DND-41 (cell line): ENCODE measurements around the gene SLC6A4.

Source experiments
- ATAC-seq: fragments of 200-7000 bp; cut with Tn5 transposase; 3 replicates; pipeline ENCODE4 v1.9.1; 2021; ENCODE audit warnings: low read depth; ENCODE audit not compliant: insufficient read depth
- DNase-seq: peaks from one replicate; pipeline ENCODE4 v3.0.0-alpha.2; 2020
- H2AFZ ChIP-seq: 2 replicates; pipeline ENCODE4 v1.6.0; 2012; ENCODE audit warnings: low read depth, low read length
- H3K27ac ChIP-seq: 2 replicates; pipeline ENCODE4 v1.5.1; 2012; ENCODE audit warnings: low read length, inconsistent platforms
- H3K27me3 ChIP-seq: fragments of 200-600 bp; sonication (generic); 2 replicates; pipeline ENCODE4 v1.6.0; 2012; ENCODE audit warnings: low read length, mild to moderate bottlenecking, inconsistent platforms; ENCODE audit not compliant: insufficient read depth, poor library complexity
- H3K36me3 ChIP-seq: 2 replicates; pipeline ENCODE4 v1.5.1; 2012; ENCODE audit warnings: low read length, inconsistent platforms; ENCODE audit not compliant: insufficient read depth
- H3K4me1 ChIP-seq: 2 replicates; pipeline ENCODE4 v1.5.1; 2012; ENCODE audit warnings: mild to moderate bottlenecking, low read length; ENCODE audit not compliant: insufficient read depth
- H3K4me2 ChIP-seq: 2 replicates; pipeline ENCODE4 v1.6.0; 2012; ENCODE audit warnings: mild to moderate bottlenecking, moderate library complexity, low read length, inconsistent platforms; ENCODE audit not compliant: insufficient read depth
- H3K4me3 ChIP-seq, 2 experiments: fragments of 200-600 bp in 1 of 2; shearing (Covaris generic) in 1 of 2; 2 replicates each; pipeline ENCODE4 v1.5.1; 2012 to 2016; ENCODE audit warnings: inconsistent platforms in 2 of 2, low read length in 2 of 2, mild to moderate bottlenecking in 2 of 2, low read depth in 1 of 2, moderate library complexity in 1 of 2
- H3K79me2 ChIP-seq: 2 replicates; pipeline ENCODE4 v1.6.0; 2012; ENCODE audit warnings: low read length, inconsistent platforms; ENCODE audit not compliant: insufficient read depth
- H3K9ac ChIP-seq: 2 replicates; pipeline ENCODE4 v1.6.0; 2012; ENCODE audit warnings: low read depth, mild to moderate bottlenecking, inconsistent platforms, low read length, moderate library complexity
- H3K9me3 ChIP-seq: 2 replicates; pipeline ENCODE4 v1.5.1; 2012; ENCODE audit warnings: low read length, moderate library complexity, mild to moderate bottlenecking, inconsistent platforms; ENCODE audit not compliant: insufficient read depth, severe bottlenecking
- H4K20me1 ChIP-seq: 2 replicates; pipeline ENCODE4 v1.6.0; 2012; ENCODE audit warnings: low read length; ENCODE audit not compliant: insufficient read depth
- CTCF ChIP-seq: IDR thresholded peaks from 2 replicates; pipeline ENCODE4 v1.5.1; 2012; ENCODE audit warnings: borderline replicate concordance, low read length, moderate library complexity, mild to moderate bottlenecking; ENCODE audit not compliant: poor library complexity, severe bottlenecking; ENCODE audit errors: extremely low read depth
- EZH2 ChIP-seq: IDR thresholded peaks from 3 replicates; pipeline ENCODE4 v1.6.1; 2012; ENCODE audit warnings: borderline replicate concordance, low read depth, mild to moderate bottlenecking, moderate library complexity, low read length, inconsistent platforms; ENCODE audit not compliant: severe bottlenecking

The SLC6A4 gene

GRCh38 chr17:30275911-30276310 lies 40.4 kb upstream of the SLC6A4 start:
- DNase-seq (no peak), ATAC-seq (no peak)
- Histone ChIP-seq H3K27ac (no peak overlapping the region), H3K36me3 (peaks cover 90% of the 10 kb centered on the region), H3K27me3 (no peaks in the 10 kb centered on the region), H2AFZ (no peak overlapping the region), H3K4me2 (no peak overlapping the region), H3K4me1 (no peaks in the 10 kb centered on the region), H3K9me3 (no peaks in the 10 kb centered on the region), H3K79me2 (no peaks in the 10 kb centered on the region), H3K4me3 (no peak overlapping the region), H3K9ac (no peak overlapping the region), H4K20me1 (no peaks in the 10 kb centered on the region)
- TF ChIP-seq EZH2 (no peak), CTCF (no peak)

- H3K27ac ChIP-seq: no peak overlapping the region
- H3K4me3 ChIP-seq: no peak overlapping the region
- no peak overlapping the region for H2AFZ ChIP-seq
- H3K27me3 ChIP-seq: no peaks in the 10 kb centered on the region
- ATAC-seq (no peak), DNase-seq (no peak)
- no peaks in the 10 kb centered on the region for H3K9me3 ChIP-seq
- no peaks in the 10 kb centered on the region for H3K79me2 ChIP-seq
- H3K4me1 ChIP-seq: no peaks in the 10 kb centered on the region
- no peak overlapping the region for H3K9ac ChIP-seq
- no peaks in the 10 kb centered on the region for H4K20me1 ChIP-seq
- TF ChIP-seq EZH2: no peak
- TF ChIP-seq CTCF: no peak
- peaks cover 93% of the 10 kb centered on the region for H3K36me3 ChIP-seq
- H3K4me2 ChIP-seq: no peak overlapping the region
These were observed 39.4 kb upstream of the SLC6A4 start for GRCh38 chr17:30274887-30275286.

GRCh38 chr17:30273373-30273772 lies 37.9 kb upstream of the SLC6A4 start:
- H3K36me3 ChIP-seq: peaks cover 86% of the 10 kb centered on the region
- no peaks in the 10 kb centered on the region for H4K20me1 ChIP-seq
- H3K4me3 ChIP-seq: no peak overlapping the region
- H3K9me3 ChIP-seq: no peaks in the 10 kb centered on the region
- H3K4me2 ChIP-seq: no peak overlapping the region
- H3K9ac ChIP-seq: no peak overlapping the region
- no peaks in the 10 kb centered on the region for H3K4me1 ChIP-seq
- H3K27me3 ChIP-seq: no peaks in the 10 kb centered on the region
- DNase-seq: no peak
- no peaks in the 10 kb centered on the region for H3K79me2 ChIP-seq
- no peak overlapping the region for H2AFZ ChIP-seq
- TF ChIP-seq CTCF: no peak
- TF ChIP-seq EZH2: no peak
- ATAC-seq: no peak
- H3K27ac ChIP-seq: no peak overlapping the region

DNA sequence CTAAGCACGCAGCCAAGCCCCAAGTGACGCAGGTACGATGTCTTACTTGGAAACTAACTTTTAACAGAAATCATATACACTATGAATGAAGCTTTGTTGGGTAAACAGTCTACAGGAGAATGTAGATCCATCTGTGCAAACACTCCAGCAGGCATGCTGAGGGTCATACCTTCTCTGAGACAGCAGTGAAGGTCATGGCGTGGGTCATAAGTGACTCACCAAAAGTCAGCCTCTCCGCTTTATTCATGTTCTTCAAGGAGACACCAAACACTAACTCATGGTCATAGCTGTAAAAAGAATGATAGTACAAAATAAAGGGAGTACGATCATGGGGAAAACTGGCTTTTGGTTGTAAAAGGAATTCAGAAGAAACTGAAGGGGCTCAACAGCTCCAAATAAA lies 35.6 kb upstream of the SLC6A4 start:
- TF ChIP-seq EZH2: no peak
- TF ChIP-seq CTCF: no peak
- Histone ChIP-seq H3K79me2 (no peaks in the 10 kb centered on the region), H4K20me1 (no peaks in the 10 kb centered on the region), H3K9me3 (no peaks in the 10 kb centered on the region), H3K9ac (no peak overlapping the region), H3K27ac (no peak overlapping the region), H2AFZ (no peak overlapping the region), H3K36me3 (peaks cover 85% of the 10 kb centered on the region), H3K4me2 (no peak overlapping the region), H3K4me3 (no peak overlapping the region), H3K27me3 (no peaks in the 10 kb centered on the region), H3K4me1 (no peaks in the 10 kb centered on the region)
- DNase-seq (no peak), ATAC-seq (no peak)
